ENCODE measurements around the gene OAS3.
"Not testable (repeated sequence)": the region's sequence is repeated elsewhere in the genome, so short reads cannot be mapped to it uniquely, and the experiment has no call there.

Gene OAS3

DNA sequence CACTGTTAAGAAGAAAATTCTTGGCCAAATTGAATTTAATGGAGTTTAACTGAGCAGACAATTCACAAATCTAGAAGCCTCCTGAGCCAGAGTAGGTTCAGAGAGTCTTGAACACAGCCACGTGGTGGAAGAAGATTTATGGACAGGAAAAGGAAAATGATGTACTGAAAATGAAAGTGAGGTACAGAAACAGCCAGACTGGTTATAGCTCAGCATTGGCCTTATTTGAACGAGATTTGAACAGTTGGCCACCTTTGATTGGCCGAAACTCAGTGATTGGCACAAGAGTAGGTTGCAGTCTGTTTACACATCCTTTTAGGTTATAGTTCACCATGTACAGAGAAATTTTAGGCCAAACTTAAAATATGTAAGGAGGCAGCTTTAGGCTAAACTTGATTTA is 50.0 kb downstream of the OAS3 start:
- DNase-seq, result no peak

DNA sequence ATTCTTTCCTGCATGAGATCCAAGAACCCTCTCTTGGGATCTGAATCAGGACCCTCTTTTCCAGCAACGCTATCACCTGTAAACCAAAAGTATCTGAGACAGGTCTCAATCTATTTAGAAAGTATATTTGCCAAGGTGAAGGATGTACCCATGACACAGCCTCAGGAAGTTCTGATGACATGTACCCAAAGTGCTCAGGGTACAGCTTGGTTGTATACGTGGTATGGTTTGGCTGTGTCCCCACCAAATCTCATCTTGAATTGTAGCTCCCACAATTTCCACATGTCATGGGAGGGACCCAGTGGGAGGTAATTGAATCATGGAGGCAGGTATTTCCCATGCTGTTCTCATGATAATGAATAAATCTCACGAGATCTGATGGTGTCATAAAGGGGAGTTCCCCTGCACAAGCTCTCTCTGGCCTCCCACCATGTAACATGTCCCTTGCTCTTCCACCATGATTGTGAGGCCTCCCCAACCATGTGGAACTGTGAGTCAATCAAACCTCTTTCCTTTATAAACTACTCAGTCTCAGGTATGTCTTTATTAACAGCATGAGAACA is 50.6 kb downstream of the OAS3 start:
- not testable (repeated sequence) for DNase-seq

DNA sequence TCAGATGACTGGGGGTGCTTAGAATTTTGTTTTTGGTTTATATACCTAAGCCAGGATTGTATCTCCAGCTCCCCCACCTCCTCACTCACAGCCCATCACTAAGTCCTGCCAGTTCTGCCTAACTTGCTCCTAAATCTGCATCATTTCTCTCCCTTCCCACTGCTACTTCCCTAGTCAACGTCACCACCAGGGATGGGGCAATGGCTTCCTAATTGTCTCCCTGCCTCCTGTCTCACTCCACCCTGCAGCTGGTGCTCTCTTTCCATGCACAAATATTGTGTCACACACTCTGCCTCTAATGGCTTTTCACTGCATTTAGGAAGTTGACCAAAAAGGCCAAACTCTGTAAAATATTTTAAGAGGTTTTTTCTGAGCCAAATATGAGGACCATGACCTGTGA is 51.5 kb downstream of the OAS3 start:
- no peak for DNase-seq

DNA sequence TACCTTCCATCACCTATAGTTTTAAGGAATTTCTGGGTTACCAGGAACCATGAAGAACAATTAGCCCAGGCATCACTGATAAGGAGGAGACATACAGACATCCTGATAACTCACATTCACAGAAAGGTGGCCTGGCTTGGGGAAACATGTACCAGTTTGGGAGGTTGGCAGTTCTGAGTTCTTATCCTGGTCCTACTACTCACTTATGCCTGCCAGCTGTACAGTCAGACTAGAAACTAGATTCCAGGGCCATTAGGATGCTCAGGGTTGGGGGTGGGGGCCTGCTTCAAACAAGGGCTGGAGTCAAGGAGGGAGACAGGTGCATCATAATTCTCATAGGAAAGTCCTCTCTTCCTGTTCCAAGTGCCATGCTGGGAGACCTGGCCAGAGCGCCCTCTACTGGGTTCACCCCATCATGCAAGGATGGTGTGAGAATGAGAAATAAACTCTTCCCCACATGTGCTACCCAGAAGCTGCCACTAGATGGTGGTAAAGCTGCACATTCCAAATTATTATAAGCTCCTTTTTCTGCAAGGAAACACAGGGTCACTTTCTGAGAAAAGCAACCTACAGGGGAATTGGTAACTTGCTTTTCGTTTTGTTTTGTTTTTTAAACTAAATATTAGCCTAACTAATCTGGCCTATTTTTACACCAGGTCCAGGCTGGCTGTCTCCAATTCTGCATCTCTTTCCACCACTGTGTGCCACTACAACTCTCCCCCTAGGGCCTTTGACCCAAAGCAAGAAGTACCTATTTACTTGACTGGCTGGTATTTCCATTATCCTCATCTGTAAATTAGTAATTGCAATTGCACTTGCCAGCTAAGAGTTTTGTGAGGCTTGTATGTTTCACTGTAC is 54.5 kb downstream of the OAS3 start:
- no peak for DNase-seq

DNA sequence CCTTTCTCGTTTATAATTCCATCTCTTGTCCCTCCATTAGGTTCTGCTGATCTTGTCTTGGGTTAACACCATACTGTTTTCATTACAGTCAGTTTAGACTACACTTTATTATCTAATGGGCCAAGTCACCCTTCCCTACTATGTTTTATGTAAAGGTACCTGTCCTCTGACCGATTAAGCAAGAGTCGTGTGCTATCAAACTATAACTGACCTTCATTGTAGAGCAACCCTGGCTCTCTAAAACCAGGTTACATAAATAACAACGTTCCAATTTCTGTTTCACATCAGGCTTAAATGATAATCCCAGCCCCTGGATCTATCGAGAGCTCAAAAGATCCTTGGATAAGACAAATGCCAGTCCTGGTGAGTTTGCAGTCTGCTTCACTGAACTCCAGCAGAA is 56.7 kb downstream of the OAS3 start:
- DNase-seq, result no peak

DNA sequence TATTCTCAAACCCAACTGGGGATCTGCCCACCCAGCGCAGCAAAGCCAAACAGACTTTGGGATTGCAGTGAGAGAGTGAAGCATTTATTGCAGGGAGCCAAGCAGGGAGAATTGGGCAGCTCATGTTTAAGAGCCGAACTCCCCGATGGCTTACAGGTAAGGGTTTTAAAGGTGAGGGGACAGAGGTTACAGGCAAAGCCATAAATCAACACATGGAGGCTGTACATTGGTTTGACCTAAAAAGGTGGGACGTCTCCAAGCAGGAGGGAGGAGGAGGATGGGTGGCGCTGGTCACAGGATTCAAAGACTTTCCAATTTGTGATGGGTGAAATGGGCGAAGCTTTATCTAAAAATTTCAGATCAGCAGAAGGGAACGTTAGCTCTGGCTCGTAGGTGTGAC is 58.2 kb downstream of the OAS3 start:
- no peak for DNase-seq

DNA sequence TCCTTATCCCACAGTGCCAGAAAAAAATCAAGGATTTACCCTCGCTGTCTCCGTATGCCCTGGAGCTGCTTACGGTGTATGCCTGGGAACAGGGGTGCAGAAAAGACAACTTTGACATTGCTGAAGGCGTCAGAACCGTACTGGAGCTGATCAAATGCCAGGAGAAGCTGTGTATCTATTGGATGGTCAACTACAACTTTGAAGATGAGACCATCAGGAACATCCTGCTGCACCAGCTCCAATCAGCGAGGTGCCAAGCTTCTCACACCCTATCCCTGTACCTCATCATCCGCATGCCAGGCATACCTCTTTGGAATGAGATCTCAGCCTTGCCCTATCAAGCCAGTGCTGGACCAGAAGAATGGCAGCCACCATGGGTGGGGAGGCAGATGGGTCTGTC is 59.2 kb downstream of the OAS3 start:
- no peak for DNase-seq

DNA sequence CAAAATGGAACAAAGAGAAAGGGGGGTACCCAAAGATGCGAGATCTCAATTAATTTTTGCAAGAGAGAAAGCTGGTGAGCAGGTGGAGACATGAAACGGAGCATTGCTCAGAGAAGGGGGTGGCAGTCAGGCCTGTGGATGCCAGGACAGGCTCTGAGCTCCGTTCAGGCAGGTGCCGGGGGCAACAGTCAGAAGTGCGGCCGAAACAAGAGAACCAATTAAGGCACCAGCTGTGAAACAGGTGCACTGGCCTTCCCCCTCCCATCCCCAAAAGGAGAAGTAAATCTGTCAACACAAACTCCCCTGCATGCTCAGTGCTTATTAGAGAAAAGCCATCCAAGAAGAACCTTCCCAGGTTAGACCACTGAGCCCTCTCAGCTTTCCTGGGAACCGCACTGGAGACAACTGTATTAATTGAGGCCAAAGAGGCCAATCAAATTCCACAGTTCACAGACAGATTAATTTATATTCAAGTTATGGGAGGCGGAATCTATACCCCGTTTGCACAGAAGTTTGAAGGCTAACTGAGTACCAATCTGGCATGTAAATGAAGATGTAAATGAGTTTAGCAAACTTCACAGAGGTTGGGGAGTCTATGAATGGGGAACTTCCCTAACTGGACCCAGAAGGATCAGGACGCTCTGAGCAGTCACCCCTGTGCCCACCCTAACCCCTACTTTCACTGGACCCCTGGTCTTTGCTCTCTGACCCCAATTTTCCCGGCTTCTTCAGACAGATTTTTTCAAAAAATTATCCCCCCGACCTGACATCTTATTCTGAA is 60.9 kb downstream of the OAS3 start:
- DNase-seq, result no peak

DNA sequence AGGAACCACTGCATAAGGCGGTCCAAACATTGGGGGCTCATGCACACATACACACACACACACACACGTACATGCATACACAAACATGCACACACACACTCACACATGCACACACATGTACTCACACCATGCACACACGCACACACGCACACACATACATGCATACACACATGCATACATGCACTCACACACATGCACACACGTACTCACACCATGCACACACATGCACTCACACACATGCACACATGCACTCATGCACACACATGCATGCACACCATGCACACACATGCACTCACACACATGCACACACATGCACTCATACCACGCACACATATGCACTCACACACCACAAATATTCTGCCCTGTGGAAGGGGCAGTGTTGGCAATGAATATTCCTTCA is 62.2 kb downstream of the OAS3 start:
- no peak for DNase-seq

DNA sequence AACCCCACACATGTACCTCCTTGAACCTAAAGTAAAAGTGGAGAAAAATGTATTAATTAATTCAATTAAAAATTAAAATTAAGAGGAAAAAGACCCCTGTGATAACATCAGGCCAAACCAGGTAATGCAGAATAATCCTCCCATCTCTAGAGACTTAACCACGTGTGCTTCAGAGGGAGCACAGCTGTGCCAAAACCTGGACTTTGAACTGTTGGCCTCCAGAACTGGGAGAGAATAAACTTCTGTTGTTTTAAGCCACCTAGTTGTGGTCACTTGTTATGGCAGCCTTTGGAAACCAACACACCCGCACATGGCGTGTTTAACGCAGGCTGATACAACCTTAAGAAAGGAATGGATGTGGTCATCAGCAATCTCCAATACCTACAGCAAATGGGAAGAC is 63.9 kb downstream of the OAS3 start:
- DNase-seq, result no peak

DNA sequence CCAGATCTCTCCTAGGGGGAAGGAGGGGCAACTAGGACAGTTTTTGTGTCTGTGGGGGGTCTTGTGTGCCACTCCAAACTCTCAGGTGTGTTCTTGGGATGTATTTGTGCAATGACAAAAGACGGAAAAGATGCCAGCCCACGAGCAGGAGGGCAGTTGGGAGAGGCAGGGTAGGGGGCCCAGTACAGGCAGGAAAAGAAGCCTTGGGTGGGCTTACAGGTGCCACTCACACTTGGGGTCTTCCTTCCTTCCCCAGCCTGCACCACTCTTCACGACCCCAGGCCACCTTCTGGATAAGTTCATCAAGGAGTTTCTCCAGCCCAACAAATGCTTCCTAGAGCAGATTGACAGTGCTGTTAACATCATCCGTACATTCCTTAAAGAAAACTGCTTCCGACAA is 64.4 kb downstream of the OAS3 start:
- DNase-seq, result no peak

DNA sequence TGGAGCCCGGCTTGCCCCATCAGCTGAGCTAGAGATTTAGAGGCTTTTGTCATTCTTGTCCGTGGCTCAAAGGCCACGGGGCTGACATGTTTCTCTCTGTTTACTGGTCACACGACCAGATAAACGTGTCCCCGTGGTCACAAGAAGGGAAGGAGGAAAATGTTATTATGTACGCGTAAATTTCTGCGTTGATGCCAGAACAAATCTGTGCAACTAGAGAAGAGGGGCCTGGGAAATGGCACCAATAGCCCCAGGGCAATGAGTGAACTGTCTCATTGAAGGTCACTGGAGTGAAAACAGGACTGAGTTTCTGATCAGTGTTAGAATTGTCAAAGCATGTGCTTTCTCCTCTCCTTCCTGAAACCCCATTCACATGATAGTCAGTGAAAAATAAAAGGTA is 65.4 kb downstream of the OAS3 start:
- DNase-seq, result no peak

DNA sequence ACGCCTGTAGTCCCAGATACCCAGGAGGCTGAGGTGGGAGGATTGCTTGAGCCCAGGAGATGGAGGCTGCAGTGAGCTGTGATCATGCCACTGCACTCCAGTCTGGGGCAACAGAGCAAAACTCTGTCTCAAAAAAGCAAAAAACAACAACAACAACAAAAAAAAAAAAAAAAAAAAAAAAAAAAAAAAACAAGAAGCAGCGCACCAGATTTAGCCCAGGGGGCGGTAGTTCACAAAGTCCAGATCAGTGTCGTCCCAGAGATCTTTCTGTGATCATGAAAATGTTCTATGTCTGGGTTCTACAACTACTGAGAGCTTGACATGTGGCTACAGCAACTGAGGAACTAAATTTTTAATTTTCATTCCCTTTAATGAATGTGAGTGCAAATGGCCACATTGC is 67.5 kb downstream of the OAS3 start:
- no peak for DNase-seq

DNA sequence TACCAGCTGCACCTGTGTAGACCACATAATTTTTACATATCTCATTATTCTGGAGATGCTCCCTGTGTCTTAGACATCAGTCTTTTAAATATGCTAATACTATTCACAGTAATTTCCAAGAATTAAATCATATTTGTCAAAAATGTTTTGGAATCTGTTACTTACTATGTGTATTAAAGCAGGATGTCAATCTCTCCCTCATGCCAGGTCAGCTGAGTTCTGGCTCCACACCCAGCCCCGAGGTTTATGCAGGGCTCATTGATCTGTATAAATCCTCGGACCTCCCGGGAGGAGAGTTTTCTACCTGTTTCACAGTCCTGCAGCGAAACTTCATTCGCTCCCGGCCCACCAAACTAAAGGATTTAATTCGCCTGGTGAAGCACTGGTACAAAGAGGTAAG is 67.9 kb downstream of the OAS3 start:
- DNase-seq, result no peak

DNA sequence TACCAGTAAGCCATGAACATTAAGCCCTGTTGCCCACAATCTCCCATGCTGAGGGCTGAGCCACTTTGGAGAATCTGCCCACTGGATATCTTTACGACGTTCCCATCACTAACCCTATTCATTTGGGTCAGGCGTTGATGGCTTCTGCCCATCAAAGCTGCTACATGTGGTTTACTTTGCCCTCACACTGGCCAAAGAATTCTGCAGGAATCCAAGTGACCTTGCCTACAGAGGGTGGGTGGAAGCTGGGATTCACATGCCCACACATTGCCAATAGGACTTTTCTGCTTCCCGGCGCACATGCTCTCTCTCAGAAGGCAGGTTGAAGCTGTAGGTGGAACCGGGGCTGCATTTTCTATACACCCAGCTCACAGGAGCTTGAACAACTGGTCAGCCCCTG is 68.4 kb downstream of the OAS3 start:
- no peak for DNase-seq

DNA sequence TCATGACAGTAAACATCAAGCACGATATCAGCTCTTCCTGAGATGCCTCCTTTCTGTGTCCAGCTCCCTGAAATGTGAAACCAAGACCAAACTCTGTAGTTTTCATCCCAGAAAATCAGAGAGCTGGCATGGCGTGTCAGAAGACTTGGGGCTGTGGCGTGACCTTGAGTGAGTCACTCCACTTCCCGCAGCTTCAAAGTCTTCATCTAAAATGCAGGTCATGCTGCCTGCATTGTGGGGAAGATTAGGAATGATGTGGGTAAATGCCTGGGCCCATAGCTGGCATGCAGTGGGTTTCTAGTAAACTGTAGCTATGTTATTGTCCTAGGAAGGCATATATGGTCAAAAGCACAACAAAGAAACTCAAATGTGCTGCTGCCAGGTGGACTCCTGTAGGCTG is 68.9 kb downstream of the OAS3 start:
- no peak for DNase-seq

DNA sequence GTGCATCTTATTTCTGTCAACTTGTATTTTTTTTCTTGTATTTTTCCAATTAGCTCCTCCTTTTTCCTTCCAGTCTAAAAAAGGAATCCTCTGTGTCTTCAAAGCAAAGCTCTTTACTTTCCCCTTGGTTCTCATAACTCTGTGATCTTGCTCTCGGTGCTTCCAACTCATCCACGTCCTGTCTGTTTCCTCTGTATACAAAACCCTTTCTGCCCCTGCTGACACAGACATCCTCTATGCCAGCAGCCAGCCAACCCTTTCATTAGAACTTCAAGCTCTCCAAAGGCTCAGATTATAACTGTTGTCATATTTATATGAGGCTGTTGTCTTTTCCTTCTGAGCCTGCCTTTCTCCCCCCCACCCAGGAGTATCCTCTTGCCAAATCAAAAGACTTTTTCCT is 72.4 kb downstream of the OAS3 start:
- no peak for DNase-seq

DNA sequence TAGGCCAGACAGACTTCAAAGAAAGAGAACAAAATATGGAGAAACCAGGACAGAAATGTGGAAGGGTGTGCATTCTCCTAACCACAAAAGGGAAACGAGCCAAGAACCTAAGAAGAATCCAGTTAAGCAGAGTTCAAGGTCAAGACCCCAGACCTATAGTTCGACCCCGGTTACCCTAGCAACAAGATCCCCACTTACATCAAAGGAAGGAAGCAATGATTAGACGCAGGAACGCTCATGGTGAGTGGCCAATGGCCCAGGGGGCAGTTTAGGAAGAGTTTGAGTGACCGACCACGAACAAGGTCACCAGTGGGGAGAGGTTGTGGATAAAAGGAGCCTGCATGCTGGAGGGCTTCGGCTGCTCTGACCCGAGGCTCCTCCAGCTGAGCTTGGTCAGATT is 76.3 kb downstream of the OAS3 start:
- no peak for DNase-seq

DNA sequence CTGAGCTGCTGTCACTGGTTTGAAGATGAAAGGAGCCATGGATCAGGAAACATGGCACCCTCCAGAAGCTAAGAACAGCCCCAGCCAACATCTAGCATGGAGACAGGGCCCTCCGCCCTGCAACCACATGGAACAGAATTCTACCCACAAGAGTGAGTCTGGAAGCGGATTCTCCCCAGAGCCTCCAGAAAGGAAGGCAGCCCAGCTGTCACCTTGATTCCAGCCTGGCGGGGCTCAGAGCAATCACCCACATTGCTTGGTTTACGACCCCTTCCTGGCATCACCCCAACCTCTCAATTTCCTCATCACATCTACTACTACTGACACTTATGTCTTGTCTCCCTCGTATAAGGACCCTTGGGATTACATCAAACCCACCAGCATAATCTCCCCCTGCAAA is 78.5 kb downstream of the OAS3 start:
- DNase-seq, result no peak

DNA sequence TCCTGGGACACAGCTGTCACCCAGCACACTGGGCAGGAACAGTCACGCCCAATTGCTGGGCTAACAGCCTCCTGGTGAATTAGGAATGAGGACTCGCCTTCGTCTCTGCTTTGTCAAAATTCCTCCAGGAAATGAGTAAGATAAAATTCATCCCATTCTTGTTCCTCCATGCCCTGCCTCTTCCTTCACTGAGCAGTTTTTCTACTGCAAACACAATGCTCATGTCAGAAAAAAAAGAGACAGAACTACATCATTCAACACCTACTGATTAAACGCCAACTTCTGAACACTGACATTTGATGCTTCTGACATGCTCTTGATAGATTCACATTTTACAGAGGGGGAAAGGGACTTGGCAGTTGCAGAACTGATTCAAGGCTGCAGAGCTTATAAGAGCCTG is 80.8 kb downstream of the OAS3 start:
- no peak for DNase-seq

DNA sequence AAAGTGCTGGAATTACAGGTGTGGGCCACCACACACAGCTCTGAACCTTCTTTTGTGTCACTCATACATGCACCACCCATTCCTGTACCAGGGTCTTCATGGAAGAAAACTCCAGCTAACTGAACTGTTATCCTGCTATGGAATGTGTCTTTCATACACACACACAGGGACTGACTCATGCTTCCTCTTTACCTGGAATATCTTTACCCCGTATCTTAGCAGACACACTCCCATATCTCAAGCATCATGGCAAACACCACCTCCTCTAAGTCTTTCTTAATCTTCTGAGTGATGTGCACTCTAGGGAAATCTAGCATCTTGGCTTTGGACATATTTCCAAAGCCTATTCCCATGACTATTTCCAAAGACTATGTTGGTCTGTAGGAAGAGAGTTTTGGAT is 83.2 kb downstream of the OAS3 start:
- DNase-seq, result no peak

Measured in activated CD4-positive, alpha-beta T cell treated with anti-CD3 and anti-CD28 coated beads for 1 hour (primary cell).